IMR-90 (cell line): ENCODE data around the gene GRIFIN. TPM values are rescaled to one million over a fixed set of nuclear protein-coding genes. Genes with fewer than 3 reads are reported as not detected.

Experiments
- ATAC-seq: fragments of 200-7000 bp; cut with Tn5 transposase; 2 replicates; pipeline ENCODE4 v1.9.1; 2020; ENCODE audit warnings: low read depth, mild to moderate bottlenecking, moderate library complexity
- BruUV-seq: library from RNA; stranded (reverse); fragments of 400-500 nt; replicated peaks from 2 replicates; lab custom pipeline; 2021; lab: Mats Ljungman, UMichigan
- CTCF ChIA-PET: fragments of 300-600 bp; formaldehyde crosslinking; extraction: SDS; loops from one replicate; lab custom pipeline; 2021; ENCODE audit warnings: antibody characterized with exemption; lab: Yijun Ruan, JAX
- POLR2A ChIA-PET: fragments of 300-600 bp; sonication (Branson Sonifier 250); formaldehyde crosslinking; loops from one replicate; lab custom pipeline; 2022; ENCODE audit warnings: antibody characterized with exemption; ENCODE audit not compliant: unreplicated experiment; lab: Charles Lee
- DNase-seq: peaks from one replicate; pipeline ENCODE4 v3.0.0; 2013
- H2AFZ ChIP-seq: replicated peaks from 2 replicates; pipeline ENCODE3; 2013; ENCODE audit warnings: low read length, mild to moderate bottlenecking; ENCODE audit not compliant: poor library complexity
- H2AK5ac ChIP-seq: 2 replicates; pipeline ENCODE4 v1.6.1; 2013; ENCODE audit warnings: low read depth, low read length, inconsistent platforms
- H2AK9ac ChIP-seq: replicated peaks from 2 replicates; pipeline ENCODE3; 2013; ENCODE audit warnings: mild to moderate bottlenecking, low read depth, low read length, moderate library complexity; ENCODE audit not compliant: poor library complexity
- H2BK120ac ChIP-seq: 2 replicates; pipeline ENCODE4 v1.6.1; 2013; ENCODE audit warnings: low read depth, low read length, inconsistent platforms
- H2BK15ac ChIP-seq: 3 replicates; pipeline ENCODE4 v1.6.1; 2013; ENCODE audit warnings: low read depth, low read length, inconsistent platforms
- H2BK20ac ChIP-seq: 2 replicates; pipeline ENCODE4 v1.6.1; 2013; ENCODE audit warnings: low read depth, mild to moderate bottlenecking, inconsistent platforms, low read length, moderate library complexity
- H2BK5ac ChIP-seq: 2 replicates; pipeline ENCODE4 v1.6.1; 2013; ENCODE audit warnings: mild to moderate bottlenecking, low read depth, low read length, inconsistent platforms; ENCODE audit not compliant: poor library complexity, severe bottlenecking
- H3K14ac ChIP-seq: replicated peaks from 2 replicates; pipeline ENCODE4 v1.6.1; 2013; ENCODE audit warnings: low read depth, low read length, inconsistent platforms
- H3K18ac ChIP-seq: 2 replicates; pipeline ENCODE4 v1.6.1; 2013; ENCODE audit warnings: low read depth, low read length, control low read depth
- H3K23ac ChIP-seq: 2 replicates; pipeline ENCODE4 v1.6.1; 2013; ENCODE audit warnings: low read depth, low read length, inconsistent platforms
- H3K27ac ChIP-seq: 2 replicates; pipeline ENCODE4 v1.5.1; 2013; ENCODE audit warnings: mild to moderate bottlenecking, control low read depth, low read length; ENCODE audit not compliant: insufficient read depth
- H3K27me3 ChIP-seq: 2 replicates; pipeline ENCODE4 v1.6.1; 2013; ENCODE audit warnings: low read length; ENCODE audit not compliant: control insufficient read depth, insufficient read depth
- H3K36me3 ChIP-seq: 2 replicates; pipeline ENCODE4 v1.6.1; 2013; ENCODE audit warnings: low read length, mixed read lengths; ENCODE audit not compliant: control insufficient read depth, insufficient read depth
- H3K4ac ChIP-seq: 2 replicates; pipeline ENCODE4 v1.6.1; 2013; ENCODE audit warnings: low read depth, low read length, inconsistent platforms
- H3K4me1 ChIP-seq: 2 replicates; pipeline ENCODE4 v1.6.1; 2013; ENCODE audit warnings: low read length, mixed read lengths; ENCODE audit not compliant: control insufficient read depth, insufficient read depth
- H3K4me2 ChIP-seq: 2 replicates; pipeline ENCODE4 v1.6.1; 2013; ENCODE audit warnings: low read depth, mild to moderate bottlenecking, control low read depth, low read length, moderate library complexity
- H3K4me3 ChIP-seq: 2 replicates; pipeline ENCODE4 v1.5.1; 2013; ENCODE audit warnings: low read depth, mild to moderate bottlenecking, control low read depth, low read length, moderate library complexity; ENCODE audit not compliant: insufficient read depth
- H3K56ac ChIP-seq: 2 replicates; pipeline ENCODE4 v1.6.1; 2013; ENCODE audit warnings: low read length, inconsistent platforms; ENCODE audit not compliant: insufficient read depth; ENCODE audit errors: extremely low read depth
- H3K79me1 ChIP-seq, 2 experiments: 2 replicates each; pipeline ENCODE4 v1.6.1; 2013; ENCODE audit warnings: low read length in 2 of 2, inconsistent platforms in 1 of 2, low read depth in 1 of 2
- H3K9ac ChIP-seq: 2 replicates; pipeline ENCODE4 v1.6.1; 2013; ENCODE audit warnings: low read depth, low read length, control low read depth
- H3K9me1 ChIP-seq: 2 replicates; pipeline ENCODE4 v1.6.1; 2013; ENCODE audit warnings: low read length, inconsistent platforms; ENCODE audit not compliant: insufficient read depth
- H3K9me3 ChIP-seq: 2 replicates; pipeline ENCODE4 v1.6.1; 2013; ENCODE audit warnings: low read length; ENCODE audit not compliant: control insufficient read depth, insufficient read depth
- H4K20me1 ChIP-seq: 2 replicates; pipeline ENCODE4 v1.6.1; 2013; ENCODE audit warnings: low read length, inconsistent platforms; ENCODE audit not compliant: insufficient read depth
- H4K5ac ChIP-seq: 2 replicates; pipeline ENCODE4 v1.6.1; 2013; ENCODE audit warnings: mild to moderate bottlenecking, low read depth, low read length, control low read depth
- H4K8ac ChIP-seq, 2 experiments: 2 replicates each; pipeline ENCODE4 v1.6.1; 2013; ENCODE audit warnings: low read depth in 2 of 2, low read length in 2 of 2, control low read depth in 1 of 2, inconsistent platforms in 1 of 2
- H4K91ac ChIP-seq: 2 replicates; pipeline ENCODE4 v1.6.1; 2013; ENCODE audit warnings: low read depth, low read length, inconsistent platforms; ENCODE audit not compliant: insufficient read depth
- CHD1 ChIP-seq: IDR thresholded peaks from 2 replicates; pipeline ENCODE4 v1.6.1; 2012; ENCODE audit warnings: low read depth, low read length, improper control_type of control experiment
- FOS ChIP-seq: fragments of 150-350 bp; IDR thresholded peaks from 2 replicates; pipeline ENCODE4 v1.6.1; 2016; ENCODE audit warnings: low read depth, low read length
- MAZ ChIP-seq: IDR thresholded peaks from 2 replicates; pipeline ENCODE4 v1.6.1; 2012; ENCODE audit warnings: low read depth, mild to moderate bottlenecking, low read length, improper control_type of control experiment, moderate library complexity, borderline replicate concordance
- MXI1 ChIP-seq: IDR thresholded peaks from 2 replicates; pipeline ENCODE4 v1.6.1; 2012; ENCODE audit warnings: low read depth, mild to moderate bottlenecking, low read length, moderate library complexity, borderline replicate concordance
- NFE2L2 ChIP-seq: fragments of 150-350 bp; IDR thresholded peaks from 2 replicates; pipeline ENCODE4 v1.6.1; 2016; ENCODE audit warnings: low read depth, mild to moderate bottlenecking, low read length
- POLR2A ChIP-seq: IDR thresholded peaks from 2 replicates; pipeline ENCODE4 v1.6.1; 2012; ENCODE audit warnings: mild to moderate bottlenecking, low read depth, low read length
- RAD21 ChIP-seq: IDR thresholded peaks from 2 replicates; pipeline ENCODE4 v1.6.1; 2012; ENCODE audit warnings: low read length, improper control_type of control experiment
- SMC3 ChIP-seq: fragments of 150-350 bp; IDR thresholded peaks from 2 replicates; pipeline ENCODE4 v1.6.1; 2016; ENCODE audit warnings: low read depth, mild to moderate bottlenecking, antibody characterized with exemption, low read length, moderate library complexity
- WGBS, 2 experiments: methylation state at CpG; one replicate each; pipeline versions ENCODE4 v1.1.5 to v1.1.7; 2013; ENCODE audit warnings: missing lambda C conversion rate in 2 of 2; ENCODE audit not compliant: insufficient read length in 1 of 2; ENCODE audit errors: extremely low coverage in 2 of 2; 5-methylcytosine and 5-hydroxymethylcytosine counted together
- dilution Hi-C: fragments of 300-500 bp; cut with HindIII; formaldehyde crosslinking; loops from one replicate; pipeline ENCODE4 v1.14.3; 2018; ENCODE audit warnings: low sequenced_read_pairs; ENCODE audit not compliant: unreplicated experiment
- in situ Hi-C: fragments of 300-500 bp; cut with MboI; formaldehyde crosslinking; loops from 3 replicates; pipeline ENCODE4 v1.14.3; 2019; ENCODE audit warnings: low sequenced_read_pairs, inconsistent platforms, mixed read lengths
- intact Hi-C: fragments of 100-400 bp; cut with micrococcal nuclease; formaldehyde crosslinking; loops from 2 replicates; pipeline ENCODE4 v1.10.0; 2022
- polyA plus RNA-seq, 3 experiments: library from polyadenylated mRNA; depleted of rRNA; stranded (reverse); fragments of >200 nt; gene quantifications; 2 replicates each; pipeline ENCODE4 v1.2.3, GENCODE V29; 2012; ENCODE audit warnings: low replicate concordance in 1 of 3
- total RNA-seq: library from RNA; depleted of rRNA; stranded (reverse); fragments of >200 nt; gene quantifications from 2 replicates; pipeline ENCODE4 v1.2.3, GENCODE V29; 2012
- TF ChIP-seq, protein P1 (sequence below): conservative IDR thresholded peaks from 2 replicates; pipeline ENCODE4 v1.5.1; 2012; ENCODE audit warnings: mild to moderate bottlenecking, low read depth, low read length, improper control_type of control experiment
- TF ChIP-seq, protein P2 (sequence below): fragments of 150-350 bp; IDR thresholded peaks from 2 replicates; pipeline ENCODE4 v1.6.1; 2017; ENCODE audit warnings: mild to moderate bottlenecking, antibody characterized with exemption, low read length, low read depth

GRIFIN gene
- total and polyA plus RNA-seq, 2 of the 4 experiments (the other 2 are of a cell fraction): not detected

DNA sequence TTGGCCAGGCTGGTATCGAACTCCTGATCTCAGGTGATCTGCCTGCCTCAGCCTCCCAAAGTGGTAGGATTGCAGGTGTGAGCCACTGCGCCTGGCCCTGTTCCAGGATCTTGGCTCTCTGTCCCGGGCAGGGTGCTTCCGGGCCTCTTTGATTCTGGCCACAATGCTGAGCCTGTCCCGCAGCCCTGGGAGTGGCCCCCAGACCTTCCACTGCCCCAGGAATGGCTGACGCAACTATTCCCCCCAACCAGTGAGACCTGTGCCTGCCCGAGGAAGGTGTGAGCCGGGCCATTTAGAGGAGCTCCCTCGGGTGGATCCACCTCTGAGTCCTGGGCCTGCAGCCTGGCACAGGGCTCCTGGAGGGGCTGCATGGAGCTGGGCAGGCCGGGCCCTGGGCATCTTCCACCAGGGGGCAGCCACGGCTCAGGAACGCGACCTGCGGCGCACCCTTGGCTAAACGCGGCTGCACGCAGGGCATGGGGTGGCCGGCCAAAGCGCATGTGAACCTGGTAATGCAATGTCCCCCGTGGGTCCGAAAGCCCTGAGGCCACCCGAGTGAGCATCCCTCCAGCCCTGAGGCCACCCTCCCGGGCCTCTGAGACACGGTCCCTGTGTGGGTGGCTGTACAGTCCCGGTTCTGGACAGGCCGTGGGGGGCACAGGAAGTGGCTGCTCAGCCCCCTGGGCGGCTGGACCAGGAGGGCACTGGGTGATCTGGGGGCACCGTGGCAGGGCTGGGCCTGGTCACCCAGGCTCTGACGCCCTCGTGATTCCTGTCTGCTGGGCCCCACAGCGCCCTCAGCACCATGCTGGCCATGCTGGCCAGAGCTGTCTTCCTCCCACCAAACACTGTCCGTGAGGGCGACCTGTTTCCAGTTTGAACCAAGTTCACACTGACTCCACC, 24.8 kb downstream of the GRIFIN start:
- no peaks in the 10 kb centered on the region for H4K20me1 ChIP-seq
- no peaks in the 10 kb centered on the region for H3K36me3 ChIP-seq
- H2AK5ac ChIP-seq: no peak overlapping the region
- intact Hi-C loops: loop anchor here (1.0 to 10.0 kb wide), 4 partner anchors 17 to 230 kb away; partner anchors contain the start of genes BRAT1, CHST12 and IQCE
- H2AFZ ChIP-seq: peak overlapping the region; percentile 97
- no peaks in the 10 kb centered on the region for H3K27me3 ChIP-seq
- H3K4me3 ChIP-seq: no peak overlapping the region
- in situ Hi-C loops: no loop called here
- H4K91ac ChIP-seq: no peak overlapping the region; the same call in 1 of the 2 replicates
- TF ChIP-seq RAD21: peak; percentile 93
- no peak for TF ChIP-seq POLR2A
- no peak for TF ChIP-seq CHD1
- no peak; the same call in 1 of the 2 replicates for TF ChIP-seq MAZ
- TF ChIP-seq MXI1: no peak
- no peak for TF ChIP-seq FOS
- TF ChIP-seq, protein P1, sequence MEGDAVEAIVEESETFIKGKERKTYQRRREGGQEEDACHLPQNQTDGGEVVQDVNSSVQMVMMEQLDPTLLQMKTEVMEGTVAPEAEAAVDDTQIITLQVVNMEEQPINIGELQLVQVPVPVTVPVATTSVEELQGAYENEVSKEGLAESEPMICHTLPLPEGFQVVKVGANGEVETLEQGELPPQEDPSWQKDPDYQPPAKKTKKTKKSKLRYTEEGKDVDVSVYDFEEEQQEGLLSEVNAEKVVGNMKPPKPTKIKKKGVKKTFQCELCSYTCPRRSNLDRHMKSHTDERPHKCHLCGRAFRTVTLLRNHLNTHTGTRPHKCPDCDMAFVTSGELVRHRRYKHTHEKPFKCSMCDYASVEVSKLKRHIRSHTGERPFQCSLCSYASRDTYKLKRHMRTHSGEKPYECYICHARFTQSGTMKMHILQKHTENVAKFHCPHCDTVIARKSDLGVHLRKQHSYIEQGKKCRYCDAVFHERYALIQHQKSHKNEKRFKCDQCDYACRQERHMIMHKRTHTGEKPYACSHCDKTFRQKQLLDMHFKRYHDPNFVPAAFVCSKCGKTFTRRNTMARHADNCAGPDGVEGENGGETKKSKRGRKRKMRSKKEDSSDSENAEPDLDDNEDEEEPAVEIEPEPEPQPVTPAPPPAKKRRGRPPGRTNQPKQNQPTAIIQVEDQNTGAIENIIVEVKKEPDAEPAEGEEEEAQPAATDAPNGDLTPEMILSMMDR: peak; percentile 88
- peak; percentile 80 for TF ChIP-seq SMC3
- TF ChIP-seq, protein P2, sequence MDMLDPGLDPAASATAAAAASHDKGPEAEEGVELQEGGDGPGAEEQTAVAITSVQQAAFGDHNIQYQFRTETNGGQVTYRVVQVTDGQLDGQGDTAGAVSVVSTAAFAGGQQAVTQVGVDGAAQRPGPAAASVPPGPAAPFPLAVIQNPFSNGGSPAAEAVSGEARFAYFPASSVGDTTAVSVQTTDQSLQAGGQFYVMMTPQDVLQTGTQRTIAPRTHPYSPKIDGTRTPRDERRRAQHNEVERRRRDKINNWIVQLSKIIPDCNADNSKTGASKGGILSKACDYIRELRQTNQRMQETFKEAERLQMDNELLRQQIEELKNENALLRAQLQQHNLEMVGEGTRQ: no peak
- TF ChIP-seq NFE2L2: no peak
- no peak overlapping the region for H3K9ac ChIP-seq
- no peak overlapping the region for H2BK15ac ChIP-seq
- BruUV-seq: no TSS peak
- no peak overlapping the region for H2BK20ac ChIP-seq
- dilution Hi-C loops: no loop called here
- peak overlapping the region; percentile 91 for H2AK9ac ChIP-seq
- H2BK5ac ChIP-seq: no peak overlapping the region
- H3K4ac ChIP-seq: peak overlapping the region; percentile 69
- no peaks in the 10 kb centered on the region for H3K9me3 ChIP-seq
- H3K9me1 ChIP-seq: no peaks in the 10 kb centered on the region
- CTCF ChIA-PET: interaction anchor here (0.5 to 3.2 kb wide), 6 partner anchors 18 to 704 kb away, joined by 3 to 20 read pairs (median 3); partner anchors contain the start of gene BRAT1
- no peak overlapping the region for H3K23ac ChIP-seq
- H2BK120ac ChIP-seq: no peak overlapping the region
- DNase-seq (peak; percentile 50), ATAC-seq (peak; percentile 99)
- no peak overlapping the region for H3K56ac ChIP-seq
- no peak overlapping the region for H3K18ac ChIP-seq
- WGBS, 2 experiments: 3% methylated on average over 6 of the region's 34 CpGs; no CpG with 5 or more reads in 1 of the 2 experiments
- POLR2A ChIA-PET: interaction anchor here (0.5 kb wide), 1 partner anchor 16 kb away, joined by 4 read pairs; no protein-coding TSS in a partner anchor
- no peak overlapping the region; the same call in 1 of the 2 replicates for H4K5ac ChIP-seq
- no peak overlapping the region for H3K14ac ChIP-seq
- no peak overlapping the region for H3K27ac ChIP-seq
- peak overlapping the region in 1 of 2 experiments; percentile 78; a peak in 1 of 4 replicates for H4K8ac ChIP-seq
- no peaks in the 10 kb centered on the region for H3K79me1 ChIP-seq
- peaks cover 4% of the 10 kb centered on the region; the same call in 1 of the 2 replicates for H3K4me1 ChIP-seq
- H3K4me2 ChIP-seq: peak overlapping the region; percentile 76
